ENCODE measurements around the gene LINGO3. TPM values are rescaled to one million over a fixed set of nuclear protein-coding genes. Genes with fewer than 3 reads are reported as not detected.

LINGO3 gene
- total RNA-seq, 4 donors from 2014 or later = not detected

DNA sequence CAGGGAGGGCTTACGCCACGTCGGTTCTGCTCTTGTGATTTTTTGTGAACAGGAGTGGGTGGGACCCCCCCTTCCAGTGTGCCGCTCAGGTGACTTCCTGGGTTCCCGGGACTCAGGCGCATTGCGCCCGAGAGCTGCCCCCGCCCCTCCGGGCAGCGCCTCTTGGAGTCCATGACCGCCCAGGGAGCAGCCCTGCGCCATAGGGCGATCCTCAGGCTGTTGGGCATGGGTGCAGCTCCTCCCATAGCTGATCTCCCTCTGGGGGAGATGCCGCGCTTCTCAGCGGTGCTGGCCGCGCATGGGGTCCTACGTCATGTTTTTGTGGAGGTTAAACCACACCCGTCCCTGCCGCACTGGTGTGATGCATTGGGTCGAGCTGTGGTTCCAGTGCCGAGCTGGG is 44.2 kb upstream of the LINGO3 start:
- TF ChIP-seq, protein P1, sequence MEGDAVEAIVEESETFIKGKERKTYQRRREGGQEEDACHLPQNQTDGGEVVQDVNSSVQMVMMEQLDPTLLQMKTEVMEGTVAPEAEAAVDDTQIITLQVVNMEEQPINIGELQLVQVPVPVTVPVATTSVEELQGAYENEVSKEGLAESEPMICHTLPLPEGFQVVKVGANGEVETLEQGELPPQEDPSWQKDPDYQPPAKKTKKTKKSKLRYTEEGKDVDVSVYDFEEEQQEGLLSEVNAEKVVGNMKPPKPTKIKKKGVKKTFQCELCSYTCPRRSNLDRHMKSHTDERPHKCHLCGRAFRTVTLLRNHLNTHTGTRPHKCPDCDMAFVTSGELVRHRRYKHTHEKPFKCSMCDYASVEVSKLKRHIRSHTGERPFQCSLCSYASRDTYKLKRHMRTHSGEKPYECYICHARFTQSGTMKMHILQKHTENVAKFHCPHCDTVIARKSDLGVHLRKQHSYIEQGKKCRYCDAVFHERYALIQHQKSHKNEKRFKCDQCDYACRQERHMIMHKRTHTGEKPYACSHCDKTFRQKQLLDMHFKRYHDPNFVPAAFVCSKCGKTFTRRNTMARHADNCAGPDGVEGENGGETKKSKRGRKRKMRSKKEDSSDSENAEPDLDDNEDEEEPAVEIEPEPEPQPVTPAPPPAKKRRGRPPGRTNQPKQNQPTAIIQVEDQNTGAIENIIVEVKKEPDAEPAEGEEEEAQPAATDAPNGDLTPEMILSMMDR (IDR thresholded peaks at IDR 0.05; ENCODE audit: low read depth) = no peak

DNA sequence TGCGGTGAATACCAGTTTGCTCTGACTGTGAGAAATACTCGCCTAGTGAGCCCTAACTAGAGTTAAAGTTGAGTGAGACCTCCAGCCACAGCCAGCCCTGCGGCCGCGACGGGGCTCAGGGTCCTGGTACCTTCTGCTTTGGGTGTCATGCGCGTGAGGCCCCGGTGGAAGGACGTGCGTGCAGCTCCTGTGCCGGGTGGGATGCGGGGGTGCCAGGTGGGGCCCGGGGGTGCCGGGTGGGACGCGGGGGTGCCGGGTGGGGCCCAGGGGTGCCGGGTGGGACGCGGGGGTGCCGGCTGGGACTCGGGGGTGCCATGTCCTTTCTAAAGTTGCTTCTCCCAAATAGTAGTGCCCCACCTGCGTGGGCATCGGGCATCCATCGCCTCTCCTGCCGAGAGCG is 43.6 kb upstream of the LINGO3 start:
- TF ChIP-seq, protein P1 (IDR thresholded peaks at IDR 0.05; ENCODE audit: low read depth) = no peak

DNA sequence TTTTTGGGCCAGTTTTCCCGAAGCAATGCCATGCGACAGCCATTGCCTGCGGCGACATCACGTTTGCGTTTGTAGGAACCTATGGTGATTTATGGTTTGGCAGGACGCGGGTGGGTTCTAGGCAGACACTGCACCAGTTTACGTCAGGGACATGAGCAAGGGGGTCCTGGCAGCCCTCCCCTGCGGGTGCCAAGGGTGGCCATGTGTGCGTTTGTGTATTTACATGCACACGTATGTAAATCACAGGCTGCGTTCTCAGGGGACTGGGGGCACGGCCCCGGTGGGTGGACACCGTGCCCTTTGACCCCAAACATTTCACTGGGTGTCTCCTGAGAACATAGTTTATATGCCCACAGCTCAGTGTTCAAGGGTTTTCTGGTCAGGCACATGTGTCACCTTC is 42.7 kb upstream of the LINGO3 start:
- TF ChIP-seq, protein P1 (IDR thresholded peaks at IDR 0.05; ENCODE audit: low read depth) = no peak

DNA sequence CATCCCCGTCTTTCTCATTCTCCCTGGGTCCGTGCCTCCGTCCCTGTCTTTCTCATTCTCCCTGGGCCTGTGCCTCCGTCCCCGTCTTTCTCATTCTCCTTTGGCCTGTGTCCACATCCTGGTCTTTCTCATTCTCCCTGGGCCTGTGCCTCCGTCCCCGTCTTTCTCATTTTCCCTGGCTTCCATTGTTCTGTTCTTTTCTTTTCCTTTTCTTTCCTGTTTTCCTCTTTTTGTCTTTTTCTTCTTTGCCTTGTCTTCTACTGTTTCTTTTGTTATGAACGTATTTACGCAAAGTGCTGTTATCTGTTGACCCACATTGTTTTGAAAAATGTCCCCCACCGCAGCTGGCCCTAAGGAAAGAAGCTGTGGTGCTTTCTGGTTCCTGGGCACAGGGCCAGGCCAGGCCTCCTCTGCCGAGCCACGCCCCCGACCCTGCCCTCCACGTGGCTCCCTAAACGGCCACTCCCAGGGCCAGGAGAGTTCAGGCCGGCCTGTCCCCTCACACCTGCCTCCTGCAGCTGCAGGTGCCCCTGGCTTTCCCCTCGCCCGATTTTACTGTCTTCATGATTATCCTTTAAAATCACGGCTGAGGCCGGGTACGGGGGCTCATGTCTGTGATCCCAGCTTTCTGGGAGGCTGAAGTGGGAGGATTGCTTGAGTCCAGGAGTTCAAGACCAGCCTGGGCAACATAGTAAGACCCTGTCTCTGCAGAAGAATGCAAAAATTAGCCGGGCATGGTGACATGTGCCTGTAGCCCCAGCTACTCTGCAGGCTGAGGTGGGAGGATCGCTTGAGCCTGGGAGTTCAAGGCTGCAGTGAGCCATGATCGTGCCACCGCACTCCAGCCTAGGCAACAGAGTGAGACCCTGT is 38.1 kb upstream of the LINGO3 start:
- TF ChIP-seq, protein P1 (IDR thresholded peaks at IDR 0.05; ENCODE audit: low read depth) = no peak

DNA sequence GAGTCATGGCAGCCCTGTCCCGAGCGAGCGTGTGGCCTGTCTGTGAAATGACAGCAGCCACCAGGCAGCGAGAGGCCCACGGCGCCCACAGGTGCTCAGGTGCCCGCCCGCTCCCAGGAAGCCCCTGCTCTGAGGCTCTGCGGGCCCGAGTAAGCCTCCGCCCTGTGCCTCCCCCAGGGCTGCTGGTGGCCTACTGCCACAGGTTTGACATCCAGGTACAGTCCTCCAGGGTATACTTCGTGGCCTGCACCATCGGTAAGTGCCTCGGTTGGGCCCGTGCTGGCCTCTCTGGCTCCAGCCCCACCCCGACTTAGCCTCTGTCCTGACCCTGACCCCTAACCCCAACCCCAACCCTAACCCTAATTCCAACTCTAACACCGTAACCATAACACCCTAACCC is 37.1 kb upstream of the LINGO3 start:
- TF ChIP-seq, protein P1 (IDR thresholded peaks at IDR 0.05; ENCODE audit: low read depth) = no peak

GRCh38 chr19:2344381-2344870 is 36.5 kb upstream of the LINGO3 start:
- TF ChIP-seq, protein P1 (IDR thresholded peaks at IDR 0.05; ENCODE audit: low read depth) = no peak

DNA sequence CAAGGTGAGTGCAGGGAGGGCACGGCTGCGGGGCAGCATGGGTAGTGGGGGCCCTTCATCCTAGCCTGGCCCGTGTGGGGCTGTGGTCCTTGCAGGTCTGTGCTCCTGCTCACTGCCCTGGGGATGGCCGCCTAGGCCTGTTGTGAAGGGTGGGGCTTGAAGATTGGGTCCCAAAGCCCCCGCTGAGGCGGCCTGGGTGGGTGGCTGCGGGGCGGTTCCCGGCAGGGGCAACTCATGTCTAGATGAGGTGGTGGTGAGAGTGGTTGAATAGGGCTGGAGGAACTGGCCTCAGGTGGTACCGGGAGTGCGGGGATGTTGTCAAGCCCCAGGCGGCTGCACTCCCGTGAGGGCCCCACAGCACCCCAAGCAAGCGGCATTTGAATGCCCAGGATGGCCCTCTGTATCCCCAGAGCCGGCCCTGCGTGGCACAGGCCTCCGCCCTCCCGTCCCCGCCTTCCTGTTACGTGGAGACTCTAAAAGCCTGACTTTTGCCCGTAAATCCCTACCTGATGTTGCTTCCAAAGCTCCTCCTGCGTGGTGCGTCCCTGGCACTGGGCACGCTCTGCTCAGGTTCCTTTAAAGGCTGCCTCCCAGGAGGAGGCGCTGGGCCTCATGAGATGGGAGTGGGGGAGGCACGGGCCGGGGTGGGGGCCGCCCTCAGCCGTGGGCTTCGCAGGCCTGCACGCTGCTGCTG is 35.5 kb upstream of the LINGO3 start:
- TF ChIP-seq, protein P1 (IDR thresholded peaks at IDR 0.05; ENCODE audit: low read depth) = no peak

All from subcutaneous adipose tissue (tissue), 4 donors.